ENCODE measurements around the gene JUP. TPM values are rescaled to one million over a fixed set of nuclear protein-coding genes. Genes with fewer than 3 reads are reported as not detected.

Gene JUP
- total and polyA plus RNA-seq, 2 of the 13 experiments (the other 11 are each of a cell fraction or from before 2014, with no cell fraction given) = 12.1 to 20.6 TPM

DNA sequence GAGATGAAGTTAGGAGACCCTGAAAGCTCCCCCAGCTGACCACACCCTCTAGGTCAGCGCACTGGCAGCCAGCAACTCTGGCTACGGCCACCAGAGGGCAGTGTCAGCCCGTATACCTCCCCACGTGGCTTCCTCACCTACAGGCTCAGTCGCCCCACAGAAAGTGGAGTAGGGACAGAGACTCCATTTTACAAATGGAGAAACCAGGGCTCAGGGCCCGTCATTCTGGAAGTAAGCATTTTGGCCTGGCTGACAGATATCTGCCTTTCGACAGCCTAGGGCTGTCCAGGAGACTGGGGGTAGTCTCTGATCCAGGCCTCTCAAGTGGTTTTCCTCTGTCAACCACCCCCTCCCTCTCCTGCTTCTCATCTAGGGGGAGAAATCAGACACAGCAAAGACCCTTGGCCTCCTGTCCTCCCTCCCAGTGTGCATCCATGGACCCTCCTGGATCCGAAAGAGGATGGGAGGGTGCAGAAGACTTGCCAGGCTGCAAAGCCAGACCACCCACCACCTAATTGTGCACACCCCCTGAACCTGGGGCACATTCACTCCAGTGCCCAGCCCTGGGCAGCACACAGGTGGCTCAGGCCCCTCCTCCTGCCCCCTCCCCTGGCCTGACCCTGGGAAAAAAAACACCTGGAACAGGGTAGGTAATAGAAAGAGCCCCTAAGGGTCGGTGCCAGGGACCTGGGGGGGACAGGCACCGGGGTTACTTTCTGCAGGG lies 48.3 kb downstream of the JUP start (continued):
- TF ChIP-seq, protein P1, sequence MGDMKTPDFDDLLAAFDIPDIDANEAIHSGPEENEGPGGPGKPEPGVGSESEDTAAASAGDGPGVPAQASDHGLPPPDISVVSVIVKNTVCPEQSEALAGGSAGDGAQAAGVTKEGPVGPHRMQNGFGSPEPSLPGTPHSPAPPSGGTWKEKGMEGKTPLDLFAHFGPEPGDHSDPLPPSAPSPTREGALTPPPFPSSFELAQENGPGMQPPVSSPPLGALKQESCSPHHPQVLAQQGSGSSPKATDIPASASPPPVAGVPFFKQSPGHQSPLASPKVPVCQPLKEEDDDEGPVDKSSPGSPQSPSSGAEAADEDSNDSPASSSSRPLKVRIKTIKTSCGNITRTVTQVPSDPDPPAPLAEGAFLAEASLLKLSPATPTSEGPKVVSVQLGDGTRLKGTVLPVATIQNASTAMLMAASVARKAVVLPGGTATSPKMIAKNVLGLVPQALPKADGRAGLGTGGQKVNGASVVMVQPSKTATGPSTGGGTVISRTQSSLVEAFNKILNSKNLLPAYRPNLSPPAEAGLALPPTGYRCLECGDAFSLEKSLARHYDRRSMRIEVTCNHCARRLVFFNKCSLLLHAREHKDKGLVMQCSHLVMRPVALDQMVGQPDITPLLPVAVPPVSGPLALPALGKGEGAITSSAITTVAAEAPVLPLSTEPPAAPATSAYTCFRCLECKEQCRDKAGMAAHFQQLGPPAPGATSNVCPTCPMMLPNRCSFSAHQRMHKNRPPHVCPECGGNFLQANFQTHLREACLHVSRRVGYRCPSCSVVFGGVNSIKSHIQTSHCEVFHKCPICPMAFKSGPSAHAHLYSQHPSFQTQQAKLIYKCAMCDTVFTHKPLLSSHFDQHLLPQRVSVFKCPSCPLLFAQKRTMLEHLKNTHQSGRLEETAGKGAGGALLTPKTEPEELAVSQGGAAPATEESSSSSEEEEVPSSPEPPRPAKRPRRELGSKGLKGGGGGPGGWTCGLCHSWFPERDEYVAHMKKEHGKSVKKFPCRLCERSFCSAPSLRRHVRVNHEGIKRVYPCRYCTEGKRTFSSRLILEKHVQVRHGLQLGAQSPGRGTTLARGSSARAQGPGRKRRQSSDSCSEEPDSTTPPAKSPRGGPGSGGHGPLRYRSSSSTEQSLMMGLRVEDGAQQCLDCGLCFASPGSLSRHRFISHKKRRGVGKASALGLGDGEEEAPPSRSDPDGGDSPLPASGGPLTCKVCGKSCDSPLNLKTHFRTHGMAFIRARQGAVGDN (CRISPR knock-in tag; IDR thresholded peaks at IDR 0.05) = peak; percentile 78
- TF ChIP-seq REPIN1 (CRISPR knock-in tag; IDR thresholded peaks at IDR 0.05; ENCODE audit: borderline replicate concordance, low read depth) (peak; percentile 60; the same call in 1 of the 2 replicates), JUN (CRISPR knock-in tag; IDR thresholded peaks at IDR 0.05) (no peak), NBN (conservative IDR thresholded peaks at IDR 0.05) (no peak), SSRP1 (CRISPR knock-in tag; IDR thresholded peaks at IDR 0.05) (no peak), ZNF564 (CRISPR knock-in tag; IDR thresholded peaks at IDR 0.05) (peak; percentile 53; the same call in 1 of the 2 replicates), ATF7 (IDR thresholded peaks at IDR 0.05) (no peak), ATF7 (CRISPR knock-in tag; IDR thresholded peaks at IDR 0.05) (no peak), FOXK2 (IDR thresholded peaks at IDR 0.05) (no peak), ZNF138 (CRISPR knock-in tag; IDR thresholded peaks at IDR 0.05; ENCODE audit: low read depth) (0 out of 2 replicates have a peak, but pooled peaks have one; percentile 45), ZNF792 (CRISPR knock-in tag; IDR thresholded peaks at IDR 0.05) (peak; percentile 52; the same call in 1 of the 2 replicates), NR3C1 (CRISPR knock-in tag; IDR thresholded peaks at IDR 0.05) (no peak), ZFP82 (CRISPR knock-in tag; IDR thresholded peaks at IDR 0.05; ENCODE audit: borderline replicate concordance) (no peak), ZNF775 (CRISPR knock-in tag; IDR thresholded peaks at IDR 0.05; ENCODE audit: borderline replicate concordance) (no peak), ZNF556 (CRISPR knock-in tag; IDR thresholded peaks at IDR 0.05; ENCODE audit: borderline replicate concordance) (no peak), ZNF12 (CRISPR knock-in tag; IDR thresholded peaks at IDR 0.05) (no peak), ZNF644 (CRISPR knock-in tag; IDR thresholded peaks at IDR 0.05; ENCODE audit: low read depth) (no peak)
- TF ChIP-seq, protein P2, sequence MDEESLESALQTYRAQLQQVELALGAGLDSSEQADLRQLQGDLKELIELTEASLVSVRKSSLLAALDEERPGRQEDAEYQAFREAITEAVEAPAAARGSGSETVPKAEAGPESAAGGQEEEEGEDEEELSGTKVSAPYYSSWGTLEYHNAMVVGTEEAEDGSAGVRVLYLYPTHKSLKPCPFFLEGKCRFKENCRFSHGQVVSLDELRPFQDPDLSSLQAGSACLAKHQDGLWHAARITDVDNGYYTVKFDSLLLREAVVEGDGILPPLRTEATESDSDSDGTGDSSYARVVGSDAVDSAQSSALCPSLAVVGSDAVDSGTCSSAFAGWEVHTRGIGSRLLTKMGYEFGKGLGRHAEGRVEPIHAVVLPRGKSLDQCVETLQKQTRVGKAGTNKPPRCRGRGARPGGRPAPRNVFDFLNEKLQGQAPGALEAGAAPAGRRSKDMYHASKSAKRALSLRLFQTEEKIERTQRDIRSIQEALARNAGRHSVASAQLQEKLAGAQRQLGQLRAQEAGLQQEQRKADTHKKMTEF (CRISPR knock-in tag; IDR thresholded peaks at IDR 0.05) = peak; percentile 75
- TF ChIP-seq, protein P3, sequence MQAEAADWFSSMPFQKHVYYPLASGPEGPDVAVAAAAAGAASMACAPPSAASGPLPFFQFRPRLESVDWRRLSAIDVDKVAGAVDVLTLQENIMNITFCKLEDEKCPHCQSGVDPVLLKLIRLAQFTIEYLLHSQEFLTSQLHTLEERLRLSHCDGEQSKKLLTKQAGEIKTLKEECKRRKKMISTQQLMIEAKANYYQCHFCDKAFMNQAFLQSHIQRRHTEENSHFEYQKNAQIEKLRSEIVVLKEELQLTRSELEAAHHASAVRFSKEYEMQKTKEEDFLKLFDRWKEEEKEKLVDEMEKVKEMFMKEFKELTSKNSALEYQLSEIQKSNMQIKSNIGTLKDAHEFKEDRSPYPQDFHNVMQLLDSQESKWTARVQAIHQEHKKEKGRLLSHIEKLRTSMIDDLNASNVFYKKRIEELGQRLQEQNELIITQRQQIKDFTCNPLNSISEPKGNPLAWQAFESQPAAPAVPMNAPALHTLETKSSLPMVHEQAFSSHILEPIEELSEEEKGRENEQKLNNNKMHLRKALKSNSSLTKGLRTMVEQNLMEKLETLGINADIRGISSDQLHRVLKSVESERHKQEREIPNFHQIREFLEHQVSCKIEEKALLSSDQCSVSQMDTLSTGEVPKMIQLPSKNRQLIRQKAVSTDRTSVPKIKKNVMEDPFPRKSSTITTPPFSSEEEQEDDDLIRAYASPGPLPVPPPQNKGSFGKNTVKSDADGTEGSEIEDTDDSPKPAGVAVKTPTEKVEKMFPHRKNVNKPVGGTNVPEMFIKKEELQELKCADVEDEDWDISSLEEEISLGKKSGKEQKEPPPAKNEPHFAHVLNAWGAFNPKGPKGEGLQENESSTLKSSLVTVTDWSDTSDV (CRISPR knock-in tag; IDR thresholded peaks at IDR 0.05) = no peak
- TF ChIP-seq, protein P4, sequence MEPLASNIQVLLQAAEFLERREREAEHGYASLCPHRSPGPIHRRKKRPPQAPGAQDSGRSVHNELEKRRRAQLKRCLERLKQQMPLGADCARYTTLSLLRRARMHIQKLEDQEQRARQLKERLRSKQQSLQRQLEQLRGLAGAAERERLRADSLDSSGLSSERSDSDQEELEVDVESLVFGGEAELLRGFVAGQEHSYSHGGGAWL (CRISPR knock-in tag; IDR thresholded peaks at IDR 0.05) = peak; percentile 59; the same call in 1 of the 2 replicates
- TF ChIP-seq, protein P5, sequence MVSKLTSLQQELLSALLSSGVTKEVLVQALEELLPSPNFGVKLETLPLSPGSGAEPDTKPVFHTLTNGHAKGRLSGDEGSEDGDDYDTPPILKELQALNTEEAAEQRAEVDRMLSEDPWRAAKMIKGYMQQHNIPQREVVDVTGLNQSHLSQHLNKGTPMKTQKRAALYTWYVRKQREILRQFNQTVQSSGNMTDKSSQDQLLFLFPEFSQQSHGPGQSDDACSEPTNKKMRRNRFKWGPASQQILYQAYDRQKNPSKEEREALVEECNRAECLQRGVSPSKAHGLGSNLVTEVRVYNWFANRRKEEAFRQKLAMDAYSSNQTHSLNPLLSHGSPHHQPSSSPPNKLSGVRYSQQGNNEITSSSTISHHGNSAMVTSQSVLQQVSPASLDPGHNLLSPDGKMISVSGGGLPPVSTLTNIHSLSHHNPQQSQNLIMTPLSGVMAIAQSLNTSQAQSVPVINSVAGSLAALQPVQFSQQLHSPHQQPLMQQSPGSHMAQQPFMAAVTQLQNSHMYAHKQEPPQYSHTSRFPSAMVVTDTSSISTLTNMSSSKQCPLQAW (CRISPR knock-in tag; IDR thresholded peaks at IDR 0.05) = no peak
